T-helper 2 cell treated with Interferon-gamma antibody and Interleukin-4, amounts not matched to agents 100 ng/mL and 5 ng/mL, for 36 hours (primary cell): Measurements from ENCODE around the gene GALNT9. TPM values are rescaled to one million over a fixed set of nuclear protein-coding genes. Genes with fewer than 3 reads are reported as not detected.

ENCODE experiments used
- intact Hi-C: fragments of 100-400 bp; cut with micrococcal nuclease; formaldehyde crosslinking; loops from one replicate; pipeline ENCODE4 v1.15.1; 2023
- total RNA-seq: library from RNA; stranded (reverse); gene quantifications from 2 replicates; pipeline ENCODE4 v1.2.3, GENCODE V29; 2022

The GALNT9 gene
- total RNA-seq, 1 donor from 2014 or later: not detected

- intact Hi-C loops: no loop called here
These were observed 111.4 kb downstream of the GALNT9 start for GRCh38 chr12:132217800-132218526.

DNA sequence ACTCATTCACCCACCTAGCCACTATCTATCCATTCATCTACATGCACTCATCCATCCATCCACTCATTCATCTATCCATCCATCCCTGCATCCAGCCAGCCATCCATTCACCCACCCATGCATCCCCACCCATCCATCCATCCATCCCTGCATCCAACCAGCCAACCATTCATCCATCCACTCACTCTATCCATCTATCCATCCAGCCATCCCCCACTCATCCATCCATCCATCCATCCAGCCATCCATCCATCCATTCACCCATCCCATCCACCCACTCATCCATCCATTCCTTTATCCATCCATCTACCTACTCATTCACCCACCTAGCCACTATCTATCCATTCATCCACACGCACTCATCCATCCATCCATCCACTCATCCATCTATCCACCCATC is 112.0 kb downstream of the GALNT9 start:
- intact Hi-C loops: no loop called here

DNA sequence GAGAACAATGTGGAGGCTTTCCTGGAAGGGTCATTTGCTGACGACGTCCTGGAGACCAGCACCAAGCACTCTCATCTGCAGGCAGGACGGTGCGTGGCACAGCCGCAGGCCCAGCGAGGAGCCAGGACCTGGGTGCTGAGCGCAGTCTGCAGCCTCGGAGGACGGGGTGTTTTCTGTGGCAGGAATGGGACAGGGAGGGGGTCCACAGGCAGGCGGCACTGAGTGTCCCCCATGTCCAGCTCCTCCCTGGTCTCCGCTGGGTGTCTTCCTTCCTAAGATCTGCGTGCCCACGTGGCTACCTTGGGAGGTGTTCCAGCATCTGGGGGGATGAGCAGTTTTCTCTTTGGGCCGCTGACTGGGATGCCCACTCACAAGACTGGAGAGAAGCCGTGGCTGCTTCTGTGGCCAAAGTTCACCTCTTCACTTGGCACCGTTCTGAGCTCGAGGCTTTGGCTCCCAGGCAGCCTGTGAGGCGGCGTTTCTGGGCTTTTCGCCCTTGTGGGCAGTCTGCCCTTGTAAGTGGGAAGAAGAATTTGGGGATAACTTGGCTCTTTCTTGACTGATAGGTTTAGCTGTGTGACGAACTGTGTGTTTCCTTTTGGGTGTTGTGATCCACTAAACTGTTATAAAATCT is 112.9 kb downstream of the GALNT9 start:
- intact Hi-C loops: no loop called here

DNA sequence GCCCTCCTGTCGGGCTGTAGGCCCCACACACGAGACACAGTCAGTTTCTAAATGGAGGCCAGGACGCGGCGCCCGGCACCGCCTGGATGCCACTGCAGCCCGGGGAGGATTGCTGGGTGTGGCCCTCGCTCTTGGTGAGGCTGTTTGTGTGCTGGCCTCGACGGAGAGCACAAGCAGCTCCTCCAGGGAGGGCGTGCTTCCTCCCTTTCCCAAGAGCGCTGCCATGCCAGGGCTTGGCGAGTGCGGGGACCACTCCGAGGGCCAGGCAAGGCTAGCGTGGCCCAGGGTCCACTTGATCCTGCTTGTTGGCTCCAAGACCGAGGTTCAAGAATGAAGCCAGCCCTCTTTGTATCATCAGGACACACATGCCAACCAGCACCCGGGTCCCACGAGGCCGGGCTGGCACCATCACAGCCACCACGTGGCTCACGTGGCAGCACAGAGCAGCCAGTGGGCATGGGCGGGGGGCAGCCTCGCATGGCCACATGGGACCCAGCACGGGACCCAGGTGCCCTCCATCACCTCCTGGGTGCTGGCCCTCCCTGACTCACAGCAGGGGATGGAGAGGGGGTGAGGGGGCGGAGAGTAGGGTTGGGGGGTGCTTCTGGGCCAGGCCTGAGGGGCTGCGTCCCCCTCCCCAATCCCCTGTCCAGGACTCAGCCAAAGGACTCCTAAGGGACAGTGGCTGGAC is 113.9 kb downstream of the GALNT9 start:
- intact Hi-C loops: no loop called here

DNA sequence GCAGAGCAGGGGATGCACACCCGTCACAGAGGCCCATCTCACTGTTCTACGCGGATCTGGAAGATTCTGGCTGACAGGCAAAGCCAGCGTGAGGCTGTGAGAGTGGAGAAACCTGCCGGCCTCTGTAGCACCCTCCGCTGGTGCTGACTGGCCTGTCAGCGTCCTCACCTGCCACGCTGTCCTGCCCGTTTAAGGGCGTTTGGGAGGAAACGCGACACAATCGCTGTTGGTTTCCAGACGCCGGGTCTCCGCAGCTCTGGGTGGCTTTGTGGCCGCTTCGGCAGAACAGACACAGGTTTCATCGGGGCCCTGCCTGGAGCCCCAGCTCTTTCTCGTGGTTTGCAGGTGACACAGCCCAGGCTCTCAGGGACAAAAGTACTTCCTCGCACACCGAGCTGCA is 114.5 kb downstream of the GALNT9 start:
- intact Hi-C loops: no loop called here

DNA sequence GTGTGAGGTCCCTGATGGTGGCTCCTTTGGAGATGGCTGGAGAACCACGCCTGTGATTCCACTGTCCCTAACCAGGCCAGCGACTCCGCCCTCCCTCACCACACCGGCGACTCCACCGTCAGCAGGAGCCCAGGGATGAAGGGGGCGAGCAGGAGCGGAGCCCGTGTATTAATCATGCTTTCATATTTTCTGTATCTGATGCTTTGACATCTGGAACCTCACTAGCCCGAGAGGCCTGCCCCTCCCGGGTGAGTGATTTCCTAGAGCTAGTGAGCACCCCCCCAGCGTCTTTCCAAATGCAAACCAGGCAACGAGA is 115.3 kb downstream of the GALNT9 start:
- intact Hi-C loops: no loop called here

- intact Hi-C loops: no loop called here
These were observed 115.8 kb downstream of the GALNT9 start for GRCh38 chr12:132213359-132214160.

DNA sequence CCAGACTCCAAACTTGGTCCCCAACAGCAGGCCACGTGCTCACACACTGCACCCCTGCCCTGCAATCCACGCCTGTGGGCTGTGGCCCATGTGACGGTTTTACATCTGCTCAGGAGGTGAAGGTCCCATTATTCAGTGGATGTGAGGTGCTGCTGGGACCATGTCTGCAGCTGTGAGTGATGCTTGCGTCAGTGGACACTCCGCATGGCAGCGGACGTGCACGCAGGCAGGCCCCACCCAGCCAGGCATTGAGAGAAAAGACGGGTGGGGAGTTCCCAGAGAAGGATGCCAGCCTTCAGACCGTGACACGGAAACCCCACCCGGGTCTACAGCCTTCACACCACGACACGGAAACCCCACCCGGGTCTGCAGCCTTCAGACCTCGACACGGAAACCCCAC is 117.6 kb downstream of the GALNT9 start:
- intact Hi-C loops: no loop called here

DNA sequence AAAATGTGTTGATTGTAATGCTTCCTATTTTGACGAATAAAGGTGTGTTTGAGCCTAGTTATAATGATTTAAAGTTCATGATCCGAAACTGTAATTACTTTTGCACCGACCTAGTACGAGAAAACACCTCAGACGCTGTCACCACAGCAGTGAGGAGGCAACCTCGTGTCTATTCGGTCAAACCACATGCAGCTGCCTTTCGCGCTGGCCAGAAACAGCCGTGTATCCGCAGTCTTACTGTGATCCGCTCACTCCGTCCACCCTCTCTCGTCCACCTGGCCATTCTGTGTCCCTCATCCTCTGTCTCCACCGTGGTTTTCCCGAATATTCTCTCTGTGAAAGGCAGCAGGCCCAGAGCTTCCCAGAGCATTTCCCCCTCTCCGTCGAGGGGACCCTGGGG is 118.1 kb downstream of the GALNT9 start:
- intact Hi-C loops: no loop called here

DNA sequence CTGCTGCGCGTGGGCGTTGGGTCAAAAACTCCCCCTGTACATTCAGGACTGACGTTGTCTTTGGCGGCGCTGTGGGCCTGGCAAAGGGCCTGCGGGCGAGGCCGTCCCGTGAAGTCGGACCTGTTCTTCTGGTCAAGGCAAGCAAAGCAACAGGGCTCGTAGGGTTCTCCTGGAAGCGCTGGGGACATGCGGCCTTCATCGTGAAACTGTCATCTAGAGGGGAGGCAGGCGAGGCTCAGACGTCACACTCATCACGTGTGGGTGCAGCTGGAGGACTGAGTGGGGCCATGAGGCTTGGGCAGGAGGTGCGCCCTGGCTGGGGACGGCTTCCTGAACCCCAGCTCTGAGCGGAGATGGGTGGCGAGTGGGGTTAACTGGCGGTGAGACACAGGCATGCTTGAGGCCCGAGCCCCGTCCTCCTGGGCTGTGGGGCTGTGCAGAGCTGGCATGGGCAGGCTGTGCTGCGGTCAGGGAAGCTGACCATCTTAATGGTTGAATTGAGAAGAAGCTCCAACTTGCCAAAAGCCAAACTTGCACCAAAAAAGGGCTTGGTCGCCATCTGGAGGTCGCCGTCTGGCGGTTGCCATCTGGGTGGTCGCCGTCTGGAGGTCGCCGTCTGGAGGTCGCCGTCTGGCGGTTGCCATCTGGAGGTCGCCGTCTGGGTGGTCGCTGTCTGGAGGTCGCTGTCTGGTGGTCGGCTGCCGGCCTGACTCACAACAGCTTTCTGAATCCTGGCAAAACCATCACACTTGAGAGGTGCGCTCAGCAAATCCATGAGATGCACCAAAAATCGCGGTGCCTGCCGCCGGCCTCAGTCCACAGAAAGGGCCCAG is 119.0 kb downstream of the GALNT9 start:
- intact Hi-C loops: no loop called here

- intact Hi-C loops: no loop called here
These were observed 119.7 kb downstream of the GALNT9 start for GRCh38 chr12:132209619-132210222.

DNA sequence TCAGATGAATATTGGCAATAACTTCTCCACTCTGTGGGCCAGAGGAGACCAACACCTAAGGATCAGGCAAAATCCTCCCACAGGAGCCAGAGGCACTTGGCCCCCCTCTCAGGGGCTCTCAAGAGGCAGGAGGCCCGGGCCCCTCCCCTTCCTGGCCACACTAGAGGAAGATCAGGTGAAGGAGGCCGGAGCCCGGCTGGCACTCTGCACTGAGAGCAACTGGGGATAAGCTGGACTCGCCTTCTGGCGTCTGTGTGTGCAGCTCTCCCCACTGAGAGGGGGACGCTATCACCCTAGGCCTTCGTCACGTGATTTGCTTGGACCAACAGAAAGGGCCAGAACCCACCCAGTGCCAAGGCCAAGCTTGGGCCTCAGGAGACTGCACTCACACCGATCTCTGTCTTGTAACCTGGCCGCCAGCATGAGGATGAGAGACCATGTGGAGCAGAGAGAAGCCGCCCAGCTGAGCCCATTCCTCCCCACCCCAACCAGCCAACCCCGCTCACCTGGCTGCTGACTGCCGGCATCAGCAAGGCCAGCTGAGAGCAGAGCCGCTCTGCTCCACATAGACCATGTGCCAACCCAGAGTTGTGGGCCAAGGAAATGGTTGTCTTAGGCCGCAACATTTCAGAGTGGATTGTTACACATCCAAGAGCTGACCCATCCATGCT is 121.1 kb downstream of the GALNT9 start:
- intact Hi-C loops: no loop called here

GRCh38 chr12:132207083-132207775 is 122.2 kb downstream of the GALNT9 start:
- intact Hi-C loops: no loop called here

- intact Hi-C loops: no loop called here
These were observed 123.3 kb downstream of the GALNT9 start for GRCh38 chr12:132206046-132206434.

DNA sequence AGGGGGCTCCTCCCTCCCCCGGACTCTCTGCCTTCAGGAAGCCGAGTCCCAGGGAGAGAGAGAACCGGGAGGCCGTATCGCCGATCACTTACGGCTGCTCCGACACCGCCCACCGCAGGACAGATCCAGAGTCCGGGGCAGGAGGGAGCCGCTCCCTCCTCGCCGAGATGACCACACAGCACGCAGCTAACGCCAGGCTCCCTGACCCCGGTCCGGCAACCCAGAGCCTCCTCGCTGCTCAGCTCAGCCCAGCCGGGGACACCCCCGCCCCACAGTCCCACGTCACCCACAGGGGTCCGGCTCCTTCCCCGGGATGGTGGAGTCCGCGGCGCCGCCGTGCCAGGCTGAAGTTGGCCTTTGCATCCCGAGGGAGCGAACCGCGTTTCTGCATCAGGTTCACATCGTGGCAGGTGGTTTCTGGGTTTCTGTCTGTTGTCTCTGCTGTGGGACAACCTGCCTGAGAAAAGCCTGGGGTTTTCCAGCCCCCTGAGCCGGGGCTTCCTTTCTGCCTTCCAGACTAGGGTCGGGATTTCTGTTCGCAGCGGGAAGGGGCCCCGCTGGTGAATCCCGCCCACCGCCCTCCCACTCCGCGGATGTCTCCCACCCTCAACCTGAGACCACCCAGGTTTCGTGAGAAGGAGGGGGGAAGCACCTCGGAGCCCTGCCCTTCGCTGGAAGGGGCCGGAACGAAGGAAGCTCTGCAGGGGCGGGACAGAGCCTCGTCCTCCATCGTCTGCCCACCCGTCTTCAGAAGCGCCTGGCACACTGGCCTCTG is 123.9 kb downstream of the GALNT9 start:
- intact Hi-C loops: no loop called here

DNA sequence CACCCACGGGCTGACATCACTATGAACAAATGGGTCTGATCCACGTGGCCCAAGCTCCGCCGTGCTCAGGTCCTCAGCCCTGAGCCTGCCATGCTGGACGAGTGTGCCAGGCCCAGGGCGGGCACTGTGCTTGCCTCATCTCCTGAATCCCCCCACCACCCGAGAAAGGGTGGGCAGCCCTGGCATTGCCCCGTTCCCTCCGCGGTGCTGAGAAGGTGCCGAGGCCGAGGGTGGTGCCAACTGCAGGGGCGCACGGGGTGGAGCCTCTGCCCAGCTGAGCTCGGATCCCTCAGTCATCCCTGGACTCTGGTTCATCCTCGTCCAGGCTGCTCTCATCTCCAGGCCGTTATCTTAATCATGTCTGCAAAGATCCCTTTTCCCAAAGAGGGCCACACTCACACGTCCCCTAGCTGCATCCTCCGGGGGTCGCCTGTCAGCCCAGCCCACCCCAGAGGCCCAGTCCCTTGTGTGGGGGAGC is 124.6 kb downstream of the GALNT9 start:
- intact Hi-C loops: no loop called here

DNA sequence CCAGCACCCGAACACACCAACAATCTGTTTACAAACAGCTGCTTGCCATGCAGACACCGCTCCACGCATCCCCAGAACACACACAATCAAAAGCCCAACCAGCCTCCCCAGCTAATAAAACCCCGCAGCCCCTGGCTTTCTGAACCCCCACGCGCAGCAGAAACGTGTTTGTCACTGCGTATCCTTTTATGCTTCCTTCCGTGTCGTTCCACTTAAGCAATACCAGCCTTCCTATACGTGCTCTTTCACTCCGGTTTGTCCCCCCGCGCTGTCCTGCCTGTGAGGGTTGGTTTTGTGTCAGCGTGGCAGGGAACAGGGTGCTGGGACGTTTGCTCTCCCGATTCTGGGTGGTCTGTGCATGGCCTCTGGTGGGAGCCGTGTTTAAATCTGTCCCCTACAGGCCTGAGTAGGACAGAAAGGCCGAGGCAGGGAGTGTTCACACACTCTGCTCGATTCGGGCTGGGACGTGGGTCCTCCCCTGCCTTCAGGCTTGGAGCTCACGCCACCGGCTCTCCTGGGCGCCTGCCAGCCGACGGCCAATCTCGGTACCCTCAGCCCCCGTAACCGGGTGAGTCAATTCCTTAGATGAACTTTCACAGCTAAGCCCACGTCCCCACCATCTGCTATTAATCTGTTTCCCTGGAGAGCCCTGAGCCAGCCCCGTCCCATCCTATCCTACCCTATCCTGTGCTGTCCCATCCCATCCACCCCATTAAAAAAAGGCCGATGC is 125.2 kb downstream of the GALNT9 start:
- intact Hi-C loops: no loop called here
